IMR-90 (cell line): Measurements from ENCODE around the gene PCDHA5. TPM values are rescaled to one million over a fixed set of nuclear protein-coding genes. Genes with fewer than 3 reads are reported as not detected.

ENCODE experiments used
- ATAC-seq: fragments of 200-7000 bp; cut with Tn5 transposase; 2 replicates; pipeline ENCODE4 v1.9.1; 2020; ENCODE audit warnings: low read depth, mild to moderate bottlenecking, moderate library complexity
- BruUV-seq: library from RNA; stranded (reverse); fragments of 400-500 nt; replicated peaks from 2 replicates; lab custom pipeline; 2021; lab: Mats Ljungman, UMichigan
- CTCF ChIA-PET: fragments of 300-600 bp; formaldehyde crosslinking; extraction: SDS; loops from one replicate; lab custom pipeline; 2021; ENCODE audit warnings: antibody characterized with exemption; lab: Yijun Ruan, JAX
- POLR2A ChIA-PET: fragments of 300-600 bp; sonication (Branson Sonifier 250); formaldehyde crosslinking; loops from one replicate; lab custom pipeline; 2022; ENCODE audit warnings: antibody characterized with exemption; ENCODE audit not compliant: unreplicated experiment; lab: Charles Lee
- DNase-seq: peaks from one replicate; pipeline ENCODE4 v3.0.0; 2013
- H2AFZ ChIP-seq: replicated peaks from 2 replicates; pipeline ENCODE3; 2013; ENCODE audit warnings: low read length, mild to moderate bottlenecking; ENCODE audit not compliant: poor library complexity
- H2AK5ac ChIP-seq: 2 replicates; pipeline ENCODE4 v1.6.1; 2013; ENCODE audit warnings: low read depth, low read length, inconsistent platforms
- H2AK9ac ChIP-seq: replicated peaks from 2 replicates; pipeline ENCODE3; 2013; ENCODE audit warnings: mild to moderate bottlenecking, low read depth, low read length, moderate library complexity; ENCODE audit not compliant: poor library complexity
- H2BK120ac ChIP-seq: 2 replicates; pipeline ENCODE4 v1.6.1; 2013; ENCODE audit warnings: low read depth, low read length, inconsistent platforms
- H2BK15ac ChIP-seq: 3 replicates; pipeline ENCODE4 v1.6.1; 2013; ENCODE audit warnings: low read depth, low read length, inconsistent platforms
- H2BK20ac ChIP-seq: 2 replicates; pipeline ENCODE4 v1.6.1; 2013; ENCODE audit warnings: low read depth, mild to moderate bottlenecking, inconsistent platforms, low read length, moderate library complexity
- H2BK5ac ChIP-seq: 2 replicates; pipeline ENCODE4 v1.6.1; 2013; ENCODE audit warnings: mild to moderate bottlenecking, low read depth, low read length, inconsistent platforms; ENCODE audit not compliant: poor library complexity, severe bottlenecking
- H3K14ac ChIP-seq: replicated peaks from 2 replicates; pipeline ENCODE4 v1.6.1; 2013; ENCODE audit warnings: low read depth, low read length, inconsistent platforms
- H3K18ac ChIP-seq: 2 replicates; pipeline ENCODE4 v1.6.1; 2013; ENCODE audit warnings: low read depth, low read length, control low read depth
- H3K23ac ChIP-seq: 2 replicates; pipeline ENCODE4 v1.6.1; 2013; ENCODE audit warnings: low read depth, low read length, inconsistent platforms
- H3K27ac ChIP-seq: 2 replicates; pipeline ENCODE4 v1.5.1; 2013; ENCODE audit warnings: mild to moderate bottlenecking, control low read depth, low read length; ENCODE audit not compliant: insufficient read depth
- H3K27me3 ChIP-seq: 2 replicates; pipeline ENCODE4 v1.6.1; 2013; ENCODE audit warnings: low read length; ENCODE audit not compliant: control insufficient read depth, insufficient read depth
- H3K36me3 ChIP-seq: 2 replicates; pipeline ENCODE4 v1.6.1; 2013; ENCODE audit warnings: low read length, mixed read lengths; ENCODE audit not compliant: control insufficient read depth, insufficient read depth
- H3K4ac ChIP-seq: 2 replicates; pipeline ENCODE4 v1.6.1; 2013; ENCODE audit warnings: low read depth, low read length, inconsistent platforms
- H3K4me1 ChIP-seq: 2 replicates; pipeline ENCODE4 v1.6.1; 2013; ENCODE audit warnings: low read length, mixed read lengths; ENCODE audit not compliant: control insufficient read depth, insufficient read depth
- H3K4me2 ChIP-seq: 2 replicates; pipeline ENCODE4 v1.6.1; 2013; ENCODE audit warnings: low read depth, mild to moderate bottlenecking, control low read depth, low read length, moderate library complexity
- H3K4me3 ChIP-seq: 2 replicates; pipeline ENCODE4 v1.5.1; 2013; ENCODE audit warnings: low read depth, mild to moderate bottlenecking, control low read depth, low read length, moderate library complexity; ENCODE audit not compliant: insufficient read depth
- H3K56ac ChIP-seq: 2 replicates; pipeline ENCODE4 v1.6.1; 2013; ENCODE audit warnings: low read length, inconsistent platforms; ENCODE audit not compliant: insufficient read depth; ENCODE audit errors: extremely low read depth
- H3K79me1 ChIP-seq, 2 experiments: 2 replicates each; pipeline ENCODE4 v1.6.1; 2013; ENCODE audit warnings: low read length in 2 of 2, inconsistent platforms in 1 of 2, low read depth in 1 of 2
- H3K9ac ChIP-seq: 2 replicates; pipeline ENCODE4 v1.6.1; 2013; ENCODE audit warnings: low read depth, low read length, control low read depth
- H3K9me1 ChIP-seq: 2 replicates; pipeline ENCODE4 v1.6.1; 2013; ENCODE audit warnings: low read length, inconsistent platforms; ENCODE audit not compliant: insufficient read depth
- H3K9me3 ChIP-seq: 2 replicates; pipeline ENCODE4 v1.6.1; 2013; ENCODE audit warnings: low read length; ENCODE audit not compliant: control insufficient read depth, insufficient read depth
- H4K20me1 ChIP-seq: 2 replicates; pipeline ENCODE4 v1.6.1; 2013; ENCODE audit warnings: low read length, inconsistent platforms; ENCODE audit not compliant: insufficient read depth
- H4K5ac ChIP-seq: 2 replicates; pipeline ENCODE4 v1.6.1; 2013; ENCODE audit warnings: mild to moderate bottlenecking, low read depth, low read length, control low read depth
- H4K8ac ChIP-seq, 2 experiments: 2 replicates each; pipeline ENCODE4 v1.6.1; 2013; ENCODE audit warnings: low read depth in 2 of 2, low read length in 2 of 2, control low read depth in 1 of 2, inconsistent platforms in 1 of 2
- H4K91ac ChIP-seq: 2 replicates; pipeline ENCODE4 v1.6.1; 2013; ENCODE audit warnings: low read depth, low read length, inconsistent platforms; ENCODE audit not compliant: insufficient read depth
- CEBPB ChIP-seq: IDR thresholded peaks from 2 replicates; pipeline ENCODE4 v1.6.1; 2012; ENCODE audit warnings: low read depth, low read length, improper control_type of control experiment
- CHD1 ChIP-seq: IDR thresholded peaks from 2 replicates; pipeline ENCODE4 v1.6.1; 2012; ENCODE audit warnings: low read depth, low read length, improper control_type of control experiment
- CTCF ChIP-seq: conservative IDR thresholded peaks from 2 replicates; pipeline ENCODE4 v1.5.1; 2012; ENCODE audit warnings: mild to moderate bottlenecking, low read depth, low read length, improper control_type of control experiment
- ELK1 ChIP-seq: fragments of 150-350 bp; IDR thresholded peaks from 2 replicates; pipeline ENCODE4 v1.6.1; 2016; ENCODE audit warnings: low read depth, mild to moderate bottlenecking, low read length, moderate library complexity, borderline replicate concordance
- FOS ChIP-seq: fragments of 150-350 bp; IDR thresholded peaks from 2 replicates; pipeline ENCODE4 v1.6.1; 2016; ENCODE audit warnings: low read depth, low read length
- MAFK ChIP-seq: IDR thresholded peaks from 2 replicates; pipeline ENCODE4 v1.6.1; 2012; ENCODE audit warnings: low read depth, low read length, improper control_type of control experiment
- MAZ ChIP-seq: IDR thresholded peaks from 2 replicates; pipeline ENCODE4 v1.6.1; 2012; ENCODE audit warnings: low read depth, mild to moderate bottlenecking, low read length, improper control_type of control experiment, moderate library complexity, borderline replicate concordance
- MXI1 ChIP-seq: IDR thresholded peaks from 2 replicates; pipeline ENCODE4 v1.6.1; 2012; ENCODE audit warnings: low read depth, mild to moderate bottlenecking, low read length, moderate library complexity, borderline replicate concordance
- NFE2L2 ChIP-seq: fragments of 150-350 bp; IDR thresholded peaks from 2 replicates; pipeline ENCODE4 v1.6.1; 2016; ENCODE audit warnings: low read depth, mild to moderate bottlenecking, low read length
- POLR2A ChIP-seq: IDR thresholded peaks from 2 replicates; pipeline ENCODE4 v1.6.1; 2012; ENCODE audit warnings: mild to moderate bottlenecking, low read depth, low read length
- RAD21 ChIP-seq: IDR thresholded peaks from 2 replicates; pipeline ENCODE4 v1.6.1; 2012; ENCODE audit warnings: low read length, improper control_type of control experiment
- RCOR1 ChIP-seq: IDR thresholded peaks from 2 replicates; pipeline ENCODE4 v1.6.1; 2012; ENCODE audit warnings: mild to moderate bottlenecking, low read length, improper control_type of control experiment; ENCODE audit not compliant: insufficient replicate concordance
- RFX5 ChIP-seq: IDR thresholded peaks from 2 replicates; pipeline ENCODE4 v1.8.0; 2012; ENCODE audit warnings: low read depth, mild to moderate bottlenecking, low read length, moderate library complexity
- SMC3 ChIP-seq: fragments of 150-350 bp; IDR thresholded peaks from 2 replicates; pipeline ENCODE4 v1.6.1; 2016; ENCODE audit warnings: low read depth, mild to moderate bottlenecking, antibody characterized with exemption, low read length, moderate library complexity
- USF2 ChIP-seq: fragments of 150-350 bp; IDR thresholded peaks from 2 replicates; pipeline ENCODE4 v1.6.1; 2017; ENCODE audit warnings: mild to moderate bottlenecking, antibody characterized with exemption, low read length, low read depth
- WGBS, 2 experiments: methylation state at CpG; one replicate each; pipeline versions ENCODE4 v1.1.5 to v1.1.7; 2013; ENCODE audit warnings: missing lambda C conversion rate in 2 of 2; ENCODE audit not compliant: insufficient read length in 1 of 2; ENCODE audit errors: extremely low coverage in 2 of 2; 5-methylcytosine and 5-hydroxymethylcytosine counted together
- dilution Hi-C: fragments of 300-500 bp; cut with HindIII; formaldehyde crosslinking; loops from one replicate; pipeline ENCODE4 v1.14.3; 2018; ENCODE audit warnings: low sequenced_read_pairs; ENCODE audit not compliant: unreplicated experiment
- in situ Hi-C: fragments of 300-500 bp; cut with MboI; formaldehyde crosslinking; loops from 3 replicates; pipeline ENCODE4 v1.14.3; 2019; ENCODE audit warnings: low sequenced_read_pairs, inconsistent platforms, mixed read lengths
- intact Hi-C: fragments of 100-400 bp; cut with micrococcal nuclease; formaldehyde crosslinking; loops from 2 replicates; pipeline ENCODE4 v1.10.0; 2022
- polyA plus RNA-seq, 3 experiments: library from polyadenylated mRNA; depleted of rRNA; stranded (reverse); fragments of >200 nt; gene quantifications; 2 replicates each; pipeline ENCODE4 v1.2.3, GENCODE V29; 2012; ENCODE audit warnings: low replicate concordance in 1 of 3
- total RNA-seq: library from RNA; depleted of rRNA; stranded (reverse); fragments of >200 nt; gene quantifications from 2 replicates; pipeline ENCODE4 v1.2.3, GENCODE V29; 2012

Gene PCDHA5
- total and polyA plus RNA-seq, 2 of the 4 experiments (the other 2 are of a cell fraction), result not detected

- Histone ChIP-seq H3K14ac (no peak overlapping the region), H3K23ac (no peak overlapping the region), H2AK9ac (no peak overlapping the region), H3K4me2 (no peak overlapping the region), H2AK5ac (no peak overlapping the region), H2BK20ac (no peak overlapping the region), H4K5ac (no peak overlapping the region), H3K79me1 (no peaks in the 10 kb centered on the region), H2AFZ (no peak overlapping the region), H3K4me1 (no peaks in the 10 kb centered on the region), H4K8ac (no peak overlapping the region), H2BK120ac (no peak overlapping the region), H3K9me3 (peaks cover 14% of the 10 kb centered on the region), H2BK15ac (no peak overlapping the region), H3K27me3 (no peaks in the 10 kb centered on the region), H3K27ac (no peak overlapping the region), H3K4me3 (no peak overlapping the region), H3K18ac (no peak overlapping the region), H3K36me3 (no peaks in the 10 kb centered on the region), H3K9me1 (no peaks in the 10 kb centered on the region), H3K56ac (no peak overlapping the region), H4K20me1 (no peaks in the 10 kb centered on the region), H3K9ac (no peak overlapping the region), H2BK5ac (no peak overlapping the region), H3K4ac (no peak overlapping the region), H4K91ac (no peak overlapping the region)
- intact Hi-C loops, result no loop called here
- WGBS, 2 experiments, result 53% methylated on average over 48 of the region's 87 CpGs; no CpG with 5 or more reads in 1 of the 2 experiments
- ATAC-seq (no peak), DNase-seq (no peak)
- ChIA-PET CTCF (no interaction called here), POLR2A (no interaction called here)
- in situ Hi-C loops, result no loop called here
- dilution Hi-C loops, result no loop called here
- no TSS peak for BruUV-seq
- TF ChIP-seq RFX5, result no peak
- TF ChIP-seq ELK1, result no peak
- TF ChIP-seq FOS, result no peak
- TF ChIP-seq NFE2L2, result no peak
- TF ChIP-seq POLR2A, result no peak
- no peak for TF ChIP-seq RAD21
- no peak for TF ChIP-seq SMC3
- no peak for TF ChIP-seq CTCF
- TF ChIP-seq RCOR1, result no peak
- no peak for TF ChIP-seq MXI1
- TF ChIP-seq MAZ, result no peak
- no peak for TF ChIP-seq CEBPB
- no peak for TF ChIP-seq CHD1
- TF ChIP-seq USF2, result no peak
- no peak for TF ChIP-seq MAFK
Measured at GRCh38 chr5:140842798-140843733, 21.7 kb downstream of the PCDHA5 start.
